ENCODE measurements around the gene RAB31.
"Not testable (repeated sequence)": the region's sequence is repeated elsewhere in the genome, so short reads cannot be mapped to it uniquely, and the experiment has no call there.

Gene RAB31

GRCh38 chr18:9884090-9884489, 176.0 kb downstream of the RAB31 start:
- H3K4me1 Mint-ChIP-seq = no peaks in the 10 kb centered on the region
- no peak overlapping the region for H3K27ac Mint-ChIP-seq
- CTCF ChIA-PET = no interaction called here
- no peak for DNase-seq
- peaks cover 4% of the 10 kb centered on the region for H3K27me3 Mint-ChIP-seq
- H3K4me3 Mint-ChIP-seq = no peak overlapping the region
- no peaks in the 10 kb centered on the region for H3K9me3 Mint-ChIP-seq
- no peaks in the 10 kb centered on the region for H3K36me3 Mint-ChIP-seq

GRCh38 chr18:9884532-9885140, 176.5 kb downstream of the RAB31 start:
- CTCF ChIA-PET = no interaction called here
- Mint-ChIP-seq H3K36me3 (no peaks in the 10 kb centered on the region), H3K9me3 (no peaks in the 10 kb centered on the region), H3K27me3 (peaks cover 7% of the 10 kb centered on the region), H3K4me3 (no peak overlapping the region), H3K27ac (no peak overlapping the region), H3K4me1 (no peaks in the 10 kb centered on the region)
- DNase-seq = no peak

- Mint-ChIP-seq H3K9me3 (no peaks in the 10 kb centered on the region), H3K4me1 (no peaks in the 10 kb centered on the region), H3K36me3 (no peaks in the 10 kb centered on the region), H3K4me3 (no peak within 1 kb of the TSS), H3K27ac (no peak within 1 kb of the TSS), H3K27me3 (peaks cover 7% of the 10 kb centered on the region)
- DNase-seq = no peak
- CTCF ChIA-PET = no interaction called here
Measured at GRCh38 chr18:9885170-9886004, 177.3 kb downstream of the RAB31 start, which contains the start of gene TXNDC2. TXNDC2 (plus strand) TSS chr18:9885973; CDS start chr18:9886681, 708 bp downstream.

- Mint-ChIP-seq H3K9me3 (no peaks in the 10 kb centered on the region), H3K27ac (no peak overlapping the region), H3K36me3 (no peaks in the 10 kb centered on the region), H3K4me3 (no peak overlapping the region), H3K4me1 (no peaks in the 10 kb centered on the region), H3K27me3 (peaks cover 7% of the 10 kb centered on the region)
- no peak for DNase-seq
- CTCF ChIA-PET = no interaction called here
Measured at GRCh38 chr18:9886005-9886348, 177.9 kb downstream of the RAB31 start.

GRCh38 chr18:9887992-9888391, 179.9 kb downstream of the RAB31 start:
- Mint-ChIP-seq H3K4me1 (no peaks in the 10 kb centered on the region), H3K9me3 (no peaks in the 10 kb centered on the region), H3K27me3 (peaks cover 7% of the 10 kb centered on the region), H3K36me3 (no peaks in the 10 kb centered on the region), H3K27ac (no peak overlapping the region), H3K4me3 (no peak overlapping the region)
- no peak for DNase-seq
- CTCF ChIA-PET = no interaction called here

GRCh38 chr18:9890196-9890595, 182.1 kb downstream of the RAB31 start:
- Mint-ChIP-seq H3K27ac (no peak overlapping the region), H3K27me3 (peaks cover 7% of the 10 kb centered on the region), H3K4me3 (no peak overlapping the region), H3K36me3 (no peaks in the 10 kb centered on the region), H3K9me3 (no peaks in the 10 kb centered on the region), H3K4me1 (peaks cover 10% of the 10 kb centered on the region)
- DNase-seq = no peak
- CTCF ChIA-PET = no interaction called here

- peaks cover 7% of the 10 kb centered on the region for H3K27me3 Mint-ChIP-seq
- CTCF ChIA-PET = no interaction called here
- no peak for DNase-seq
- H3K27ac Mint-ChIP-seq = no peak overlapping the region
- no peak overlapping the region for H3K4me3 Mint-ChIP-seq
- no peaks in the 10 kb centered on the region for H3K36me3 Mint-ChIP-seq
- peaks cover 14% of the 10 kb centered on the region for H3K4me1 Mint-ChIP-seq
- H3K9me3 Mint-ChIP-seq = no peaks in the 10 kb centered on the region
Measured at GRCh38 chr18:9890957-9891356, 182.9 kb downstream of the RAB31 start.

- H3K9me3 Mint-ChIP-seq, DNase-seq, H3K27me3 Mint-ChIP-seq, H3K27ac Mint-ChIP-seq, H3K4me3 Mint-ChIP-seq, CTCF ChIA-PET, H3K36me3 Mint-ChIP-seq: not testable (repeated sequence)
- peaks cover 14% of the 10 kb centered on the region for H3K4me1 Mint-ChIP-seq
Measured at GRCh38 chr18:9891515-9891914, 183.4 kb downstream of the RAB31 start.

- Mint-ChIP-seq H3K4me1 (peaks cover 14% of the 10 kb centered on the region), H3K9me3 (no peaks in the 10 kb centered on the region), H3K27me3 (peaks cover 2% of the 10 kb centered on the region), H3K36me3 (no peaks in the 10 kb centered on the region), H3K4me3 (no peak overlapping the region), H3K27ac (no peak overlapping the region)
- CTCF ChIA-PET = no interaction called here
- DNase-seq = peak; percentile 25
Measured at GRCh38 chr18:9894454-9895068, 186.5 kb downstream of the RAB31 start.

GRCh38 chr18:9897129-9897528, 189.0 kb downstream of the RAB31 start:
- no peak for DNase-seq
- Mint-ChIP-seq H3K27ac (no peak overlapping the region), H3K27me3 (no peaks in the 10 kb centered on the region), H3K4me3 (no peak overlapping the region), H3K4me1 (peaks cover 14% of the 10 kb centered on the region), H3K9me3 (no peaks in the 10 kb centered on the region), H3K36me3 (no peaks in the 10 kb centered on the region)
- CTCF ChIA-PET = no interaction called here

- H3K9me3 Mint-ChIP-seq, H3K27ac Mint-ChIP-seq, DNase-seq, CTCF ChIA-PET, H3K27me3 Mint-ChIP-seq, H3K36me3 Mint-ChIP-seq, H3K4me3 Mint-ChIP-seq: not testable (repeated sequence)
- peaks cover 14% of the 10 kb centered on the region for H3K4me1 Mint-ChIP-seq
Measured at GRCh38 chr18:9897787-9898291, 189.7 kb downstream of the RAB31 start.

- no peaks in the 10 kb centered on the region for H3K27me3 Mint-ChIP-seq
- H3K4me3 Mint-ChIP-seq = no peak overlapping the region
- no peaks in the 10 kb centered on the region for H3K36me3 Mint-ChIP-seq
- no peak for DNase-seq
- peaks cover 14% of the 10 kb centered on the region for H3K4me1 Mint-ChIP-seq
- no peak overlapping the region for H3K27ac Mint-ChIP-seq
- no peaks in the 10 kb centered on the region for H3K9me3 Mint-ChIP-seq
- CTCF ChIA-PET = interaction anchor here (0.6 to 0.7 kb wide), 2 partner anchors 17 to 209 kb away, joined by 3 to 4 read pairs; no protein-coding TSS in a partner anchor
Measured at GRCh38 chr18:9898792-9899549, 190.9 kb downstream of the RAB31 start.

GRCh38 chr18:9899550-9899930, 191.4 kb downstream of the RAB31 start:
- H3K4me3 Mint-ChIP-seq, DNase-seq, H3K4me1 Mint-ChIP-seq, H3K9me3 Mint-ChIP-seq, H3K36me3 Mint-ChIP-seq, H3K27ac Mint-ChIP-seq, H3K27me3 Mint-ChIP-seq: not testable (repeated sequence)
- CTCF ChIA-PET = interaction anchor here (0.7 kb wide), 1 partner anchor 17 kb away, joined by 3 read pairs; no protein-coding TSS in a partner anchor

GRCh38 chr18:9900699-9901098, 192.6 kb downstream of the RAB31 start:
- no peak for DNase-seq
- Mint-ChIP-seq H3K4me3 (no peak overlapping the region), H3K27ac (no peak overlapping the region), H3K4me1 (no peaks in the 10 kb centered on the region), H3K27me3 (peaks cover 6% of the 10 kb centered on the region), H3K9me3 (no peaks in the 10 kb centered on the region), H3K36me3 (no peaks in the 10 kb centered on the region)
- CTCF ChIA-PET = no interaction called here
